Testis (tissue), 3 donors: Measurements from ENCODE around the gene NCKAP5. TPM values are rescaled to one million over a fixed set of nuclear protein-coding genes. Genes with fewer than 3 reads are reported as not detected.
A peak's percentile ranks its signal among the peaks of the same experiment; 100 is the strongest.

Experiments
- DNase-seq: peaks from one replicate; pipeline ENCODE4 v3.0.0-alpha.2; 2019
- H3K27ac ChIP-seq, 2 donors: fragments of 200-600 bp; sonication (generic); one replicate each; pipeline ENCODE4 v1.5.1; 2019
- H3K27me3 ChIP-seq: fragments of 200-600 bp; sonication (generic); one replicate; pipeline ENCODE4 v1.5.1; 2019
- H3K36me3 ChIP-seq: fragments of 200-600 bp; sonication (generic); one replicate; pipeline ENCODE4 v1.5.1; 2017; ENCODE audit warnings: low read depth; ENCODE audit errors: missing control alignments
- H3K4me1 ChIP-seq: fragments of 200-600 bp; sonication (generic); one replicate; pipeline ENCODE4 v1.5.1; 2019
- H3K4me3 ChIP-seq, 2 donors: fragments of 200-600 bp; sonication (generic); one replicate each; pipeline ENCODE4 v1.5.1; 2017 to 2019
- H3K9me3 ChIP-seq: fragments of 200-600 bp; sonication (generic); one replicate; pipeline ENCODE4 v1.5.1; 2017
- CTCF ChIP-seq, 3 experiments: fragments of 450-650 bp in 2 of 3; fragments of 200-600 bp in 1 of 3; sonication (generic) in 1 of 3; IDR thresholded peaks; one replicate each; pipeline ENCODE4 v1.5.1; 2016 to 2019; ENCODE audit warnings: antibody characterized with exemption in 3 of 3, mild to moderate bottlenecking in 2 of 3, moderate library complexity in 1 of 3
- POLR2A ChIP-seq: fragments of 450-650 bp; IDR thresholded peaks from one replicate; pipeline ENCODE4 v1.6.1; 2017; ENCODE audit warnings: antibody characterized with exemption, mild to moderate bottlenecking, moderate library complexity
- WGBS, 2 donors: methylation state at CpG; one replicate each; pipeline ENCODE4 v1.1.5; 2018; 5-methylcytosine and 5-hydroxymethylcytosine counted together
- intact Hi-C: fragments of 100-400 bp; cut with DNase I; formaldehyde crosslinking; loops from one replicate; pipeline ENCODE4 v1.15.1; 2023; ENCODE audit warnings: low total_unique reads
- polyA plus RNA-seq: library from polyadenylated mRNA; stranded (reverse); fragments of 350-450 nt; fragmentation: Illumina TruSeq; extraction: RNeasy Lipid Tissue Mini Kit (QIAGEN cat#74804); gene quantifications from one replicate; pipeline ENCODE4 v1.2.3, GENCODE V29; 2014; ENCODE audit warnings: low read depth, low replicate concordance; ENCODE audit not compliant: insufficient read depth
- total RNA-seq, 2 donors: library from RNA; depleted of rRNA; stranded (reverse); fragments of >200 nt; gene quantifications; one replicate each; pipeline ENCODE4 v1.2.3, GENCODE V29; 2016

The NCKAP5 gene
- total and polyA plus RNA-seq, 3 donors from 2014 or later, result 3.0 to 7.6 (median 6.3) TPM

- H3K36me3 ChIP-seq, result no peaks in the 10 kb centered on the region
- no peak for DNase-seq
- H3K9me3 ChIP-seq, result no peaks in the 10 kb centered on the region
- no peak for TF ChIP-seq CTCF (IDR thresholded peaks at IDR 0.05)
- TF ChIP-seq POLR2A, result no peak
- no peak overlapping the region for H3K27ac ChIP-seq
- H3K4me3 ChIP-seq, result no peak overlapping the region
- no peaks in the 10 kb centered on the region for H3K4me1 ChIP-seq
- 90 to 94% methylated on average over 6 of the region's 6 CpGs for WGBS, 2 donors
- intact Hi-C loops, result no loop called here
- no peaks in the 10 kb centered on the region for H3K27me3 ChIP-seq
Measured at GRCh38 chr2:133573491-133574162, 5.4 kb upstream of the NCKAP5 start.

- Histone ChIP-seq H3K27me3 (no peaks in the 10 kb centered on the region), H3K9me3 (no peaks in the 10 kb centered on the region), H3K27ac (no peak overlapping the region), H3K4me3 (no peak overlapping the region), H3K36me3 (no peaks in the 10 kb centered on the region), H3K4me1 (peaks cover 10% of the 10 kb centered on the region)
- no peak for DNase-seq
- WGBS, 2 donors, result 93 to 95% methylated on average over 6 of the region's 6 CpGs
- TF ChIP-seq CTCF (IDR thresholded peaks at IDR 0.05) (no peak), POLR2A (no peak)
- intact Hi-C loops, result no loop called here
Measured at GRCh38 chr2:133571249-133571648, 3.0 kb upstream of the NCKAP5 start.

GRCh38 chr2:133570542-133570941, 2.3 kb upstream of the NCKAP5 start:
- H3K4me1 ChIP-seq, result peaks cover 10% of the 10 kb centered on the region
- intact Hi-C loops, result no loop called here
- TF ChIP-seq POLR2A (no peak), CTCF (IDR thresholded peaks at IDR 0.05) (no peak)
- H3K4me3 ChIP-seq, result no peak overlapping the region
- H3K27ac ChIP-seq, result no peak overlapping the region
- 89 to 94% methylated on average over 5 of the region's 5 CpGs for WGBS, 2 donors
- H3K27me3 ChIP-seq, result no peaks in the 10 kb centered on the region
- no peaks in the 10 kb centered on the region for H3K36me3 ChIP-seq
- no peaks in the 10 kb centered on the region for H3K9me3 ChIP-seq
- DNase-seq, result no peak

GRCh38 chr2:133569286-133569830, 1.1 kb upstream of the NCKAP5 start:
- Histone ChIP-seq H3K36me3 (no peaks in the 10 kb centered on the region), H3K27ac (no peak overlapping the region), H3K9me3 (no peaks in the 10 kb centered on the region), H3K4me1 (peaks cover 10% of the 10 kb centered on the region), H3K4me3 (no peak overlapping the region), H3K27me3 (no peaks in the 10 kb centered on the region)
- no peak for DNase-seq
- TF ChIP-seq POLR2A (no peak), CTCF (IDR thresholded peaks at IDR 0.05) (no peak)
- 70% methylated on average over 4 of the region's 4 CpGs for WGBS, 2 donors
- intact Hi-C loops, result no loop called here

GRCh38 chr2:133568598-133568997, 335 bp upstream of the NCKAP5 start:
- Histone ChIP-seq H3K27me3 (no peaks in the 10 kb centered on the region), H3K9me3 (no peaks in the 10 kb centered on the region), H3K4me3 (peak overlapping the region in 1 of 2 donors; percentile 46), H3K36me3 (no peaks in the 10 kb centered on the region), H3K27ac (no peak overlapping the region), H3K4me1 (peaks cover 10% of the 10 kb centered on the region)
- intact Hi-C loops, result no loop called here
- 52 to 56% methylated on average over 5 of the region's 5 CpGs for WGBS, 2 donors
- no peak for DNase-seq
- TF ChIP-seq POLR2A (no peak), CTCF (IDR thresholded peaks at IDR 0.05) (no peak)
